Suppressor macrophage (primary cell): ENCODE data around the gene FOXJ2.
"Not testable (repeated sequence)": the region's sequence is repeated elsewhere in the genome, so short reads cannot be mapped to it uniquely, and the experiment has no call there.

Experiments
- DNase-seq, 4 experiments: peaks; one replicate each; pipeline ENCODE4 v3.0.0-alpha.2; 2020 to 2022

Gene FOXJ2

DNA sequence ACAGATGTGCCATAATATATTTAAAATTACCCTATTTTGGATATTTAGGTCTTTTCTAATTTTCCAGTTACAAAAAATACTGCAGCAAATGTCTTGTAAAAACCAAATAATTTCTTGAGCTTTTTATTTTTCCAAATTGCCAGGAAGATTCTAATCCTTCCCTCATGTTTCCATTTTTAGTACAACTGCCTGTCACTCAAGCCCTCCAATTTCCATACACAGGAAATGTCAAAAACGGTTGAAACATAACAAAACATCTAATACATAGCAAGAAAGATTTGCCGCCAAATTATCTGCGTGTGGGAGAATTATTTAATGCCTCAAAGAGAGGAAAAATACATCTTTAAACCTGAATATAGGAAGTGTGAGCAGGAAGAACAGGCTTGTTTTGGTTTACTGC, 2.3 kb upstream of the FOXJ2 start:
- no peak for DNase-seq

DNA sequence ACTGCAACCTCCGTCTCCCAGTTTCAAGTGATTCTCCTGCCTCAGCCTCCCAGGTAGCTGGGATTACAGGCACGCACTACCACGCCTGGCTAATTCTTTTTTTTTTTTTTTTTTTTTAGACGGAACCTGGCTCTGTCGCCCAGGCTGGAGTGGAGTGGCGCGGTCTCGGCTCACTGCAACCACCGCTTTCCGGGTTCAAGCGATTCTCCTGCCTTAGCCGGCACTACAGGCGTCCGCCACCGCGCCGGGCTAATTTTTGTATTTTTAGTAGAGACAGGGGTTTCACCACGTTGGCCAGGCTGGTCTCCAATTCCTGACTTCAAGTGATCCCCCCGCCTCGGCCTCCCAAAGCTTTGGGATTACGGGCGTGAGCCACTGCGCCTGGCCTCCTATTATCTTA, 1.5 kb upstream of the FOXJ2 start:
- not testable (repeated sequence) for DNase-seq

DNA sequence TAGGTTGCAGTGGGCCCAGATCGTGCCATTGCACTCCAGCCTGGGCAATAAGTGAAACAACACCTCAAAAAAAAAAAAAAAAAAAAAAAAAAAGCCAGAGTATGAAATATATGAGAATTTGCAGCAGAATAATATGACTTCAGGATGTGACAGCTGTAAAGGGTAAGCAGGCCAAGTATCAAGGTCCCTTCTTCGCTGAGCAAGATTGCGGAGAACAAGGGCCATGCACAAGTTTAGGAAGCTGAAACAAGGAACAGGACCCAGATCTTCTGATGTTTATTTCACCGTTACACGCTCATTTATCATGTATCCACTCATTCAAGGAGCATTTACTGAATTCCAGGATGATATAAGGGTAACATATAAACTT, 659 bp upstream of the FOXJ2 start:
- peak in 1 of 4 experiments; percentile 32 for DNase-seq

DNA sequence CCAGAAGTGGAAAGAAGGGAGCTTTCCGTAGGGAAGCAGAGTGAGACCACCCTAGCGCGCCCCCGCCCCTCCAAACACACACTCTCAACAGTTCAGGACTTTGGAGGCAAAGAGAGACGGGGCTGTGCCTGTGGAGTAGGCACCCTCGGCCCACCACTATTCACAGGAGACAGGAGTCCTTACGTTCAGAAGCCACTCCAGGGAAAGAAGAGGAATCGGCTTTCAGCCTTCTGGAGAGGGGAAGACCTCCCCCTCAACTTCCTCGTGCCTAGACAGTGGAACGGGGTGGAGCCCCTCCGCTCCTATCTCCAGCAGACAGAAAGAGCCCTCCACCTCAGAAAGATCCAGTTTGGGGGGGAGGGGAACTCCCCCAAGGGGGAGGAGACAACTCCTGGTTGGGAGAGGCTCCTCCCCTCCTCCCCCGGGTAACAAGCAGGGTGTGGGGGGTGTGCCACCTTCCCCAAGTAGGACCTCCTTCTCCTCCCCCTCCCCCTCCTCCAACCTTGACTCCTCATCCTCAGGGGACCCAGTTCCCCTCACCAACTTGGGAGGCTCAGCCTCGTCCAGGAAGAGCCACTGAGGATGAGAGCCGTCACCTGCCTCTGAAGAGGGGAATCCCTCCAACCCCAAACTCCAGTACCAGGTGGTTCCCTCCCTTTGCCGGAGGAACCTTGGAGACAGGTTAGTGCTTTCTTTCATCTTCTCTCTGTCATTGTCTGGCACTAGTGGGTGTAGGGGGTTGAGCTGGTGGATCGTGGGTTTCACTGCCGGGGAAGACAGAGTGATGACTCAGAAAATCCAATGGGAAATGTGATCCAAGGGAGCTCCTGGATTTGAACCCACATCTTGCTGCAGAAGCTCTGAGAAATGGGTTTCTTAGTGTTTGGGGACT, 883 bp downstream of the FOXJ2 start:
- peak in 3 of 4 experiments; percentile 34 to 56 (median 35) for DNase-seq

DNA sequence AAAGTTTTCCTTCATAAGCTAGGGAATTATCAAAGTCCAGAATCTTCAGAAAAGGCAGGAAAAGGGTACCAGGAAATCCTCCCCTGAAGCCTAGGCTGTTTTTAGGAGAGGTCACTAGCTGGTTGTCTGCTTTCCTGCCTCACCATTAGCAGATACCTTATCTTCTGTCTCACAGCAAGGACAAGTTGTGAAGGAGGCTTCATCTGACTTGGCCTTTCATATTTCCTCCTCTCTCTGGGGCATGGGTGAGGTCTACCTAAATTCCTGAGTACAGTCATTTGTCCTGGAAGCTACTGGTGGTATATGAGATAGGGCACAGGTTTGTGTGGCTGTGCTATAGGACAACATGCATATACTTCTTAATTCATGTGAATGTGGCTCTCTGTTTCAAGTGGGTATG, 2.3 kb downstream of the FOXJ2 start:
- DNase-seq: no peak

DNA sequence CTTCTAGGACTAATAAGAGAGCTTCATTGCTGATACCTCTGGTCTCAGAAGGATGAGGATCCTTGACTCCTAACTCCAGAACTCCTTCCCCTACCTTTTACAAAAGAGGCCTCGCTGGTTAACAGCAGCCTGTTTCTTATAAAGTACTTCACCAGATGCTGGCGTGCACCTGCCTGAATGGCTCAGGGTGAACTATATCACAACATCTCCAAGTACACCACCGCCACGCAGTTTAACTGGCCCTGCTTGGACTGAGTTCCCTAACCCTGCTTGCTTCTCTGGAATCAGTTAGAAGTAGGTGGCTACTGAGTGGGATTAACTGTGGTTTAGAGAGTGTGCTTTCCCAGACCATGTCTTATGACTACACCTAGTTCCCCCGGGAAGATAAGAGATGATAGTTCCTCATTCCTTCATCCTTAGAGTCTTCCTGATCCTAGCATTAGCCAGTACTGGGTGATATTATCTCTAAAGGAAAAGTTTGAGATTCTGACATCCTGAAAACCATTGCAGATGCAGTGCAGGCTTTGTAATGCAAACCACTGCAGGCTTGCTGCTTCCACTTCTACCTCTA, 3.0 kb downstream of the FOXJ2 start:
- peak in 1 of 4 experiments; percentile 20 for DNase-seq

DNA sequence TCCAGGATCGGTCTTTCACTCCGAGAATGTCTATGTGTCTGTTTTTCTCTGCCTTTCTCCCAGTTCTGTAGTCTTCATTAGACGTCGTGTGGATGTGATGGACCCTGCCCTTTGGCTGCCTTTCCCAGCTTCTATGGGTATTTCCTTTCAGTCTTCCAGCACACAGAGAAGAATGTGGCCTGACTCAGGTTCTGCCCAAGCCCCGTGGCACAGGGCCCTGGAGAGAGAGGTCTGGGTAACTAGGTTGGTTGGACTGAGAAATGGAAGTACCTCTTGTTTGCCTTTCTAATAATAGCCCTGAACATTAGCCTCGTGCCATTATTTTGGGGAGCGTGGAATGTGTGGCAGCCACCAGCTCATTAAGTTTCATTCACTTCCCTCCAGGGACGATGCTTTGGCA, 3.8 kb downstream of the FOXJ2 start:
- no peak for DNase-seq

DNA sequence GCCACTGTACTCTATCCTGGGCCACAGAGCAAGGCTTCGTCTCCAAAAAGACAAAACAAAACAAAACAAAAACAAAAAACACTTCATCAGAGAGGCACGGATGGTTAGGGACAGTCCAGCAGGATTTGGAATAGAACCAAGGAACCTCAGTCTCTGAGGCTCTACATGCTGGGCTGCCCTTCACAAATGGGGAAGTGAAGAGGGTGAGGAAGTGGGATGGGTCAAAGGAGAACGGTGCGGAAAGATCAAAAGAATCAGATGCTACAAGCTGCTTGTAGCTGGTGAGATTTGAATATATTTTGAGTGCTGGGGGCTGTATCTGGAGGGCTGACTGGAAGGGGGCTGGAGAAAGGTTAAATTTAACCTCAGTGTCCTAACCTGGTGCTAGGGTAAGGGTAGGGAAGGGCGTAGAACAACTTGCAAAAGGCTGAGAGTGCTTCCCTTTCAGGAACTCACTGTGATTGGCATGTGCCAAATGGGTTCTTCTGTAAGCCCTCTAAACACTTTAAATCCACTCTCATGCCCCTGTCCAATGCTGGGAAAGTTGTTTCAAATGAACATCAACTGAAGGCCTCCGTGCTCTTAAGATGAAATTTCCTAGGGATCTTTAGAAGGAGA, 4.6 kb downstream of the FOXJ2 start:
- DNase-seq: peak; percentile 67 to 86 (median 80)

DNA sequence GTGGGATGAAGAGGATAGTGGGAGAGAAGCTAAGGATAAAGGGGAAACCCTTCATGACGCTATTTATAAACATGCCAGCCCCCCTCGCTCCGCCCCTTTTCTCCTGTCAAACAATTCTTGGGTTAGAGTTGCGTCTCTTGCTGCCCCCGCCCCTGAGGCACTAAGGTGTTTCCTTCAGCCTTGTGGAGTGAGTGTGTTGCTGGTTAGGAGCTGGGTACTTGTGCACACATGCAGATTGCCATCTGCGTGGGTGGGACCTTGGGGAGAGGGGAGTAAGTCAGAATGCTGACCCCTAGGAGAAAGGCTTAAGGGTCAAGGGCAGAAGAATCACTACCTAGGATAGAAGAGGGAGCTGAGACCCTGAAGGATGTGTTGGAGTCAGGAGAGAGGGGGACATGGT, 5.4 kb downstream of the FOXJ2 start:
- DNase-seq: no peak

DNA sequence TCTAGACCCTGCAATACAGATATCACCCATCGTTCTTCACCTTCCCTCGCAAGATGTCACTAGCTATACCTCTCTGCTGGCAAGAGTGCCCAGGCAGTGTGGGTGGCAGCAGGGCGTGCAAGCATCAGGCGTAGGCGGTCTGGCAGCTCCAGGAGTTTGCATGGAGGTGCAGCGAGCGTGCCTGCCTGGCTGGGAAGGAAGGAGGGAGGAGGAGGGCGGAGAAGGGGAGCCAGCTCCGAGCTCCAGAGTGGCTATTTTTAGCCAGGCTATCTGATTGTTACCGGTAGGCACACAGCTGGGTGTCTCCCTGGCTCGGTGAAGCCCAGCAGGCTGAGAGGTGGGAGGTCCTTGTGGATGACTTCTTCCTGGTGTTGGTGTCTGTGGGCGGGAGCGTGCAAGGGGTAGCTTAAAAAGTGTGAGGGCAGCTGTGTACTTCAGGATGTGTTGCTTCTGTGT, 6.2 kb downstream of the FOXJ2 start:
- peak in 3 of 4 experiments; percentile 46 to 63 (median 57) for DNase-seq

DNA sequence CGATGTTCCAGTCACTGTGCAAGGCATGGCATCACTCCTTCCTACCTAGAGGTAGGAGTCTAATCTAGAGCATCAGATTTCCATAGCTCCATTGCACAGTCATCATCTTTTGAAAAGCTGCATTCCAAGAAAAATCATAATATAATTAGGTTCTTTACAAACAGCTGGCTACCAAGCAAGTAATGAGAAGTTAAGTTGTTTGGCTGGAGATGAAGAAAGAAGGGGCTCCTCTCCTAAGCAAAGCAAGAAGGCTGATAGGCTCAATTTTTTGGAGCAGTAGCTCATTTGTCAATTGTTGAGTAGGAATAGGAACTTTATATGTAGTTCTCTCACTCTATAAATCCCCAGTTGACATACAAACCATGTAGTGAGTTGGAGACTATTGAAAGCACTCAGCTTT, 8.3 kb downstream of the FOXJ2 start:
- no peak for DNase-seq

DNA sequence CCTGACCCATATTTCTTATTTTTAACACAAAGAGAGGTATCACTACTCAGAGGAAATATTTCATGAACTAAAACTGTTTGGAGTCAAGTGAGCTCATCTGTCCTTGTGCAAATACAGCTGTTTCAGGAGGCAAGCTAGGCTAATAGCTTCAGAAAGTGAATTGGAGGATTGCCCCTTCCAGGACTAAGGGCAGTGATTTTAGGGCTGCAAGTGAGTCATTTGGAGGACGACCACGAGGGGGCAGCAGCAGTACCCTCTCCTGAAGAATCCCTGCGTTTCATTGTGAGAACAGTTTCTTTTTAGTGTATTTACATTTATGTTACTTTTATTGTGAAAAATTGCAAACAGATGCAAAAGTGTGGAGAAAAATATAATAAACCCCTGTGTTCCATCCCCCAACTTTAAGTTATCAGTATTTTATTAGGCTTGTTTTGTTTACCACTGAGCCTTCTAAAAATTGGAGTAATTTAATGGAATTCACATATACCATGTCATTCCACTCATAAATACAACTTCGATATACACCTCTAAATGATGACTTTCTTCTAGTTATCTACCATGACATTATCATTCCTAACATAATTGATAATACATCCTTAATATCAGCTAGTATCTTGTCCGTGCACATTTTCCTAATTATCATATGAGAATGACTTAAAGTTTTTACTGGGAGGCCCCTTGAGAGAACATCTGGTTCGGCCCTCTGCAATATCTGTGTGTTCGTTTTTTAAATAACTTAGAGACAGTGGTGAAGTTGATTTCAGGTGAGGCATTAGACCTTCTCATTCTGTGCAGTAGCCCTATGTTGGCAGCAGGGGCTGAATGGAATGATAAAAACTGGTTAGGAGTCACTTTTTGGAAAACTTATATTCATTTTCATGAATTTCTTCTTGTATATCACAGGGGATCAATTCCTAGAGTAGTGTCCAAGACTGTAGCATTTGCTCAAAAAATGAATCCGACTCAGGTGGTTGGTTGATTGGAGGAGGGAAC, 13.7 kb downstream of the FOXJ2 start:
- DNase-seq: peak; percentile 86 to 92 (median 90)

DNA sequence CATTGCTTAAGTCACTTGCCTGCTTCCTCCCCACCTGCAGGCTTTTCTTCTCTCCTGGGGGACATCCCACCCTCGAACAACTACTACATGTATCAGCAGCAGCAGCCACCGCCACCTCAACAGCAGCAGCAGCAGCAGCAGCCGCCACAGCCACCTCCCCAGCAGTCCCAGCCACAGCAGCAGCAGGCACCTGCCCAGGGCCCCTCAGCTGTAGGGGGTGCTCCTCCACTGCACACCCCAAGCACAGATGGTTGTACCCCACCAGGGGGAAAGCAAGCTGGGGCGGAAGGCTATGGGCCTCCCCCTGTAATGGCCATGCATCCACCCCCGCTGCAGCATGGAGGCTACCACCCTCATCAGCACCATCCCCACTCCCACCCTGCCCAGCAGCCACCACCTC, 15.3 kb downstream of the FOXJ2 start:
- DNase-seq: no peak

DNA sequence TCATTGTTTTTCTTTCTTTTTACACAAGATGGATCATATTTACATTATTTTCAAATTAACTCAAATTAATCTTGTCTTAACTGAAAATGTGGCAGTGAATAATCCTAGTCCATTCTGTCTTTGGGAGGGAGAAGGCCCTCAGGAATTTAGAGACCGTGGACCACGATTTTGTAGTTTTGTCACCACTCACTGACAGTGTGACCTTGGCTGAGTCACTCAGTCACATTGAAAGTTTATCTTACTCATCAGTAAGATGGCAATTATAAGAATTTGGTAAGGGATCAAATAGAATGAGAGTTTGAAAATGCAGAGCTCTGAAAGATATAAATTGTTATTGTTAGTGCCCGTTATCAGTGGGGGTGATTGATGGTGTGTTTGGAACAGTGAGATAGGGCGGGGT, 16.4 kb downstream of the FOXJ2 start:
- DNase-seq: peak in 1 of 4 experiments; percentile 30

DNA sequence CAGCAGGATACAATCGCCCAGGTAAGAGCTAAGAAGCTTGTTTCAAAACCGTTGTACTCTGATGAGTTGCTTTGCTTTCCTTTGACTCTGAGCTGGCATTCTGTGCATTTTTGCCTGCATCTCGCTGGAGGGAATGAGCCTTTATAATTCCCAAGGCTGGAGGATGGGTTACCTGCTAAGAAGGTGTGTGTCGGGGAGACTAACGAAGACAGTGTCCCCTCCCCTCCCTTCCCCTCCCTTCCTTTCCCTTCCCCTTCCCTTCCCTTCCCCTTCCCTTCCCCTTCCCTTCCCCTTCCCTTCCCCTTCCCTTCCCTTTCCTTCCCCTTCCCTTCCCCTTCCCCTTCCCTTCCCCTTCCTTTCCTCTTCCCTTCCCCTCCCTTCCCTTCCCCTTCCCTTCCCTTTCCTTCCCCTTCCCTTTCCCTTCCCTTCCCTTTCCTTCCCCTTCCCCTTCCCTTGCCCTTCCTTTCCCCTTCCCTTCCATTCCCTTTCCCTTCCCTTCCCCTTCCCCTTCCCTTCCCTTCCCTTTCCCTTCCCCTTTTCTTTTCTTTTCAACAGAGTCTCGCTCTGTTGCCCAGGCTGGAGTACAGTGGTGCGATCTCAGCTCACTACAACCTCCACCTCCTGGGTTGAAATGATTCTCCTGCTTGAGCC, 18.2 kb downstream of the FOXJ2 start:
- peak in 2 of 4 experiments; percentile 11 to 23 for DNase-seq

DNA sequence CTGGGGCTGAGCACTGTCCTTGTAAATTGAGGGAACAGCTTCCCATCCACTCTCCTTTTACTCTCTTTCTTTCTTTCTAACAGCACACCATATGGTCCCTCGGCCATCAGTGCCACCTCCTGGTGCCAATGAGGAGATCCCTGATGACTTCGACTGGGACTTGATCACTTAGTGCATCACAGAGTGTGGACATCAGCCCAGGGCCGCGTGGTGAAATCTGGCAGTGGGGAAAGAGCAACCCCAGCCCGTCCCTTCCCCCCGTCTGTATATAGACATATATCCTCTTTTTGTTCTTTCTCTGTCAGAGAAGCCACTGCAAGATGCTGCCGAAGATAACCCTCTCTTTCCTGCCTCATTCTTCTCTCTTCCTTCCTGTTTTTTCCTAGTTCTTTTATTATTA, 20.2 kb downstream of the FOXJ2 start:
- peak; percentile 78 to 84 (median 84) for DNase-seq

DNA sequence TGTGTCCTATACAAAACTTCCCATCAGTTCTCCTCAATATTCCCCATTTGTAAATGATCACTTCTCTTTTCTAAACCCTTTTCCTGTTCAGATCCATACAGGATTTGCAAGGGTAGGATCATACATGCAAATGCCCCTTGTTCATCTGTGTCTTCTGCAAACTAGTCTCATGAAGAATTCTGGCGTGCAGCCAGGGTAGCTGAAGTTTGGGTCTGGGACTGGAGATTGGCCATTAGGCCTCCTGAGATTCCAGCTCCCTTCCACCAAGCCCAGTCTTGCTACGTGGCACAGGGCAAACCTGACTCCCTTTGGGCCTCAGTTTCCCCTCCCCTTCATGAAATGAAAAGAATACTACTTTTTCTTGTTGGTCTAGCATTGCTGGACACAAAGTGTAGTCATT, 22.3 kb downstream of the FOXJ2 start:
- DNase-seq: peak in 3 of 4 experiments; percentile 44 to 64 (median 48)

DNA sequence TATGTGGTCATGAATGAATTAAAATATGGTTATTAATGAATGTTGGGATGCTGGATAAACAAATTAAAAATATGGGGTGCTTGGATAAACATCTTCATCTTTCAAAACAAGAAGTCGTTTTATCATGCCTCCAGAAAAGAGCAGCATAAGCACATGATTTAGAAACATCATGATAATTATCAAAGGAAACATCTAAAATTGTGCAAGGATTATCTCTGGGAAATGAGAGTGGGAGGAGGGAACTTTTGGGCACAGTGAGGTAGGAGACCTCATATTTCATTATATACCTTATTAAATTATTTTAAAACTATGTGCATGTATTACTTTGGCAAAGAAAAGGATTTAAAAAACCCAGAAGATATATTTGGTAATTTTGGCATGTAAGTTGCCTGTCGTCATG, 24.8 kb downstream of the FOXJ2 start:
- peak in 2 of 4 experiments; percentile 34 to 36 for DNase-seq

DNA sequence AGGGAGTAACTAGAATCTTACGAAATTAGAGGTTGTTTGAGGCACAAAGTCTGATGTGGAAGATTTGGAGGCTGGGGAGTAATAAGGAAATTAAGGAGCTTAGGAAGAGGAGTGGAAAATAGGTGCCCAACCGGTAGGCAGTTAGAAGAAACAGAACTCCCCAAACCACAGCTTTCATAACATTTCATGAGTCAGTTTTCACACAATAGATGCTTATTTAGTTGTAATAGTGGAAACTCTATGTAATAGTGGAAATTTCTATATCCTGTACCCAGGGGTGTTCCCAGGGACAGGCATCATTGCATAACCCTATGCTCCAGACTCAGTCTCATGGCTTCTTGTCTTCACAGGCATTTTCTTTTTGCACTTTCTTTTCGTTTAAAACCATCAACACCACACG, 25.3 kb downstream of the FOXJ2 start:
- peak; percentile 59 to 91 (median 80) for DNase-seq

DNA sequence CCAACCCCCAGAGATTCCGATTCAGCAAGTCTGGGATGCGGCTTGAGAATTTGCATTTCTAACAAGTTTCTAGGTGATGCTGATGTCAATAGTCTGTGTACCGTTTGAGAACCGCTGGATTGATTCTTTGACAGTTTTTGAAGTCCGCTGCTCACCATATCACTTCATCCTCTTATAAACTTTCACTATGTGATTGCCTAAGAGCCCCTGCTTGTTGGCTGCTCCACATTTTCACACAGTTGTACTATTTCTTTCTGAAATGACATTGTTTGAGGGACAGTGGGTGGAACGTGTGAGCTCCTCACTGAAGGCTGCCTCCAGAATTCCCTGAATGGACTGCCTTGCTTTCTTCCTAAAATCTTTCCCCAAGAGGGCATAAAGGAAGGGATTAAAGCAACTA, 26.0 kb downstream of the FOXJ2 start:
- peak in 1 of 4 experiments; percentile 7 for DNase-seq

DNA sequence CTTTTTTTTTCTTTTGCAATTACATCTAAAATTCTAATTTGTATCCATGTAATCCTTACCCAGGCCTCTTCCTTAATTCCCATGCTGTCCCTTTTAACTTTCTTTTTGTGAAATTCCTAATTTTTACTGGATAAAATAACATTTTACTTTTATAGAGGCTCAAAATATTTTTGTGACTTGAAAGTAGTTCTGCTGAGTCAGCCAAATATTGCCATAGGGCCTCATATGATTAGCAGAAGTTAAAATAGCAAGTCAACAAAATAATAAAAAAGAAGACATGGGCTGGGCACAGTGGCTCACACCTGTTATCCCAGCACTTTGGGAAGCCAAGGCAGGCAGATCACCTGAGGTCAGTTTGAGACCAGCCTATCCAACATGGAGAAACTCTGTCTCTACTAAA, 31.6 kb downstream of the FOXJ2 start:
- DNase-seq: peak in 3 of 4 experiments; percentile 12 to 74 (median 58)
